Endothelial cell of umbilical vein (primary cell): ENCODE data around the gene E2F4. TPM values are rescaled to one million over a fixed set of nuclear protein-coding genes. Genes with fewer than 3 reads are reported as not detected.

Experiments used
- BruUV-seq: library from RNA; stranded (reverse); fragments of 400-500 nt; replicated peaks from 2 replicates; lab custom pipeline; 2021; lab: Mats Ljungman, UMichigan
- CTCF ChIA-PET: fragments of 300-600, 350-600 bp; sonication (Branson Sonifier 250); formaldehyde crosslinking; loops from one replicate; lab custom pipeline; 2021; ENCODE audit warnings: antibody characterized with exemption, inconsistent platforms; lab: Charles Lee
- POLR2A ChIA-PET: fragments of 300-600, 350-600 bp; sonication (Branson Sonifier 250); formaldehyde crosslinking; loops from one replicate; lab custom pipeline; 2021; ENCODE audit warnings: antibody characterized with exemption, inconsistent platforms; lab: Charles Lee
- DNase-seq: peaks from one replicate; pipeline ENCODE4 v3.0.0-alpha.2; 2011; ENCODE audit warnings: low read depth, low spot score
- FAIRE-seq: peaks from 2 replicates; lab custom pipeline; 2011; peaks lifted over from hg19 to GRCh38; lab: Jason Lieb, UNC
- H2AFZ ChIP-seq: 2 replicates; pipeline ENCODE4 v1.6.0; 2012; ENCODE audit warnings: low read depth, low read length, control low read depth, inconsistent platforms
- H3K27ac ChIP-seq: 2 replicates; pipeline ENCODE4 v1.5.1; 2011; ENCODE audit warnings: low read depth, mild to moderate bottlenecking, control low read depth, low read length, moderate library complexity; ENCODE audit not compliant: insufficient read depth
- H3K27me3 ChIP-seq, 2 experiments: 2 replicates each; pipeline versions ENCODE4 v1.6.0 to v1.6.1; 2011; ENCODE audit warnings: low read length in 2 of 2, mixed read lengths in 1 of 2; ENCODE audit not compliant: control insufficient read depth in 2 of 2, insufficient read depth in 2 of 2
- H3K36me3 ChIP-seq, 2 experiments: 2 replicates in 1 of 2; 3 replicates in 1 of 2; pipeline ENCODE4 v1.5.1; 2011; ENCODE audit warnings: low read length in 2 of 2, mild to moderate bottlenecking in 1 of 2, moderate library complexity in 1 of 2; ENCODE audit not compliant: control insufficient read depth in 2 of 2, insufficient read depth in 2 of 2; ENCODE audit errors: extremely low read depth in 1 of 2
- H3K4me1 ChIP-seq: 3 replicates; pipeline ENCODE4 v1.5.1; 2011; ENCODE audit warnings: mild to moderate bottlenecking, low read length; ENCODE audit not compliant: control insufficient read depth, insufficient read depth; ENCODE audit errors: extremely low read depth
- H3K4me2 ChIP-seq: 2 replicates; pipeline ENCODE4 v1.6.1; 2011; ENCODE audit warnings: low read length, control low read depth, mixed read lengths; ENCODE audit not compliant: insufficient read depth
- H3K4me3 ChIP-seq, 3 experiments: fragments of 200-600 bp in 1 of 3; sonication (generic), shearing (Covaris generic) in 1 of 3; replicated peaks in 1 of 3; 2 replicates each; pipeline ENCODE4 v1.5.1; 2011 to 2016; ENCODE audit warnings: control low read depth in 3 of 3, low read length in 3 of 3, mild to moderate bottlenecking in 2 of 3, inconsistent platforms in 1 of 3, low read depth in 1 of 3, moderate library complexity in 1 of 3; ENCODE audit not compliant: insufficient read depth in 1 of 3
- H3K79me2 ChIP-seq: 2 replicates; pipeline ENCODE4 v1.6.0; 2012; ENCODE audit warnings: low read length, inconsistent platforms; ENCODE audit not compliant: control insufficient read depth, insufficient read depth
- H3K9ac ChIP-seq: replicated peaks from 2 replicates; pipeline ENCODE3; 2011; ENCODE audit warnings: low read length, control low read depth; ENCODE audit not compliant: insufficient read depth; ENCODE audit errors: extremely low read depth
- H3K9me1 ChIP-seq: replicated peaks from 3 replicates; pipeline ENCODE4 v1.6.0; 2011; ENCODE audit warnings: mild to moderate bottlenecking, low read length; ENCODE audit not compliant: control insufficient read depth, insufficient read depth; ENCODE audit errors: extremely low read depth
- H3K9me3 ChIP-seq: replicated peaks from 2 replicates; pipeline ENCODE4 v1.5.1; 2012; ENCODE audit warnings: low read length, inconsistent platforms; ENCODE audit not compliant: control insufficient read depth, insufficient read depth
- H4K20me1 ChIP-seq: replicated peaks from 2 replicates; pipeline ENCODE3; 2011; ENCODE audit warnings: mild to moderate bottlenecking, low read length; ENCODE audit not compliant: control insufficient read depth, insufficient read depth; ENCODE audit errors: extremely low read depth
- CTCF ChIP-seq, 2 donors: IDR thresholded peaks; 1 replicate in 1 of 2; 2 replicates in 1 of 2; pipeline ENCODE4 v1.5.1; 2011; ENCODE audit warnings: low read length in 2 of 2, mild to moderate bottlenecking in 2 of 2, moderate library complexity in 2 of 2, control low read depth in 1 of 2, inconsistent platforms in 1 of 2, low read depth in 1 of 2; ENCODE audit not compliant: insufficient read depth in 1 of 2; ENCODE audit errors: extremely low read depth in 1 of 2
- EZH2 ChIP-seq: IDR thresholded peaks from 2 replicates; pipeline ENCODE4 v1.6.1; 2012; ENCODE audit warnings: borderline replicate concordance, low read depth, mild to moderate bottlenecking, moderate library complexity, low read length, inconsistent platforms; ENCODE audit not compliant: severe bottlenecking
- FOS ChIP-seq: IDR thresholded peaks from 2 replicates; pipeline ENCODE4 v1.6.1; 2011; ENCODE audit warnings: mild to moderate bottlenecking, low read length, moderate library complexity, borderline replicate concordance; ENCODE audit not compliant: insufficient read depth
- GATA2 ChIP-seq: IDR thresholded peaks from 2 replicates; pipeline ENCODE4 v1.7.0; 2011; ENCODE audit warnings: low read depth, mild to moderate bottlenecking, moderate library complexity, mixed read lengths, low read length; ENCODE audit not compliant: insufficient read length, insufficient read depth
- JUN ChIP-seq: IDR thresholded peaks from 2 replicates; pipeline ENCODE4 v1.6.1; 2011; ENCODE audit warnings: borderline replicate concordance, low read depth; ENCODE audit not compliant: insufficient read length, insufficient read depth
- MAX ChIP-seq: IDR thresholded peaks from 2 replicates; pipeline ENCODE4 v1.6.1; 2011; ENCODE audit not compliant: insufficient read depth, insufficient read length
- MYC ChIP-seq: IDR thresholded peaks from one replicate; pipeline ENCODE4 v1.6.1; 2011; ENCODE audit warnings: mild to moderate bottlenecking, low read depth, low read length
- POLR2A ChIP-seq: IDR thresholded peaks from 2 replicates; pipeline ENCODE4 v1.6.1; 2012; ENCODE audit warnings: low read depth, mild to moderate bottlenecking, control low read depth, low read length
- POLR2AphosphoS5 ChIP-seq: IDR thresholded peaks from 2 replicates; pipeline ENCODE4 v1.6.1; 2012; ENCODE audit warnings: low read depth, mild to moderate bottlenecking, control low read depth, low read length, moderate library complexity; ENCODE audit not compliant: insufficient read depth
- dilution Hi-C: fragments of 300-500 bp; cut with MboI; formaldehyde crosslinking; loops from one replicate; pipeline ENCODE4 v1.15.0; 2019; ENCODE audit warnings: low sequenced_read_pairs; ENCODE audit not compliant: extremely low pct_ligation_motif_present
- intact Hi-C: fragments of 100-400 bp; cut with micrococcal nuclease; formaldehyde crosslinking; loops from one replicate; pipeline ENCODE4 v1.10.0; 2022
- polyA plus RNA-seq, 4 experiments: library from polyadenylated mRNA; depleted of rRNA in 3 of 4; stranded (reverse) in 3 of 4; unstranded in 1 of 4; fragments of >200 nt; gene quantifications; 2 replicates each; pipeline versions ENCODE4 v1.2.1 to v1.2.3, GENCODE V29; 2011 to 2012; ENCODE audit warnings: missing spikeins in 1 of 4
- total RNA-seq: library from RNA; stranded (reverse); gene quantifications from 2 replicates; pipeline ENCODE4 v1.2.3, GENCODE V29; 2021

E2F4 gene
- total and polyA plus RNA-seq, 2 donors (not counting 3 experiments of a cell fraction or from before 2014, with no cell fraction given), result 112 to 168 TPM

GRCh38 chr16:67165121-67166078 is 26.6 kb upstream of the E2F4 start:
- Histone ChIP-seq H3K9me1 (no peaks in the 10 kb centered on the region), H3K4me3 (no peak overlapping the region), H3K27ac (no peak overlapping the region), H3K79me2 (no peaks in the 10 kb centered on the region), H2AFZ (no peak overlapping the region), H3K27me3 (peaks cover 36 to 46% of the 10 kb centered on the region in 2 experiments), H3K36me3 (no peaks in the 10 kb centered on the region), H3K4me2 (no peak overlapping the region), H3K9me3 (no peaks in the 10 kb centered on the region), H3K4me1 (peaks cover 19% of the 10 kb centered on the region), H4K20me1 (no peaks in the 10 kb centered on the region), H3K9ac (no peak overlapping the region)
- intact Hi-C loops (no loop called here), dilution Hi-C loops (no loop called here)
- POLR2A ChIA-PET, result interaction anchor here (0.6 to 0.8 kb wide), 3 partner anchors 64 to 397 kb away, joined by 3 to 5 read pairs (median 4); partner anchors contain the start of gene CTCF
- CTCF ChIA-PET, result interaction anchor here (1.0 to 3.4 kb wide), 3 partner anchors 8 to 20 kb away, joined by 3 to 23 read pairs (median 6); no protein-coding TSS in a partner anchor
- no peak for TF ChIP-seq GATA2
- peak; percentile 69 for TF ChIP-seq EZH2
- TF ChIP-seq MAX, result no peak
- DNase-seq, result no peak
- BruUV-seq, result no TSS peak
- FAIRE-seq, result no peak

DNA sequence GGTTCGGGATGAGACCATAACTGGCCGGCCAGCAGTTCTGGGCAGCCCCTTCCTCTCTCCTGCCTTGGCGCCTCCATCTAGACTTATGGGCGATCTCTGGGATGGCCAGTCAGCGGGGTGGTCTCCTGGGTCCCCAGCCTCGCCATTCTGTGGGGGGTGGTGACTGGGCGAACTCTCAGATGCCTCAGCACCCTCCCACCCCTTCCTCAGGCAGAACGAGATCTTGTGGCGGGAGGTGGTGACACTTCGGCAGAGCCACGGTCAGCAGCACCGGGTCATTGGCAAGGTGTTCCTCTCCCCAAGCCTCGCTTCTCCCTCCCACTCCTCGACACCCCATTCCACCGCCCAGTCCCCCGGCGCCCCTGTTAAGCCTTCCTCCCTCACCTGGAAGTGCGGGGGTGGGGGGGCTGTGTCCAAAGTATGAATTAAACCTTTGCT is 25.8 kb upstream of the E2F4 start:
- H3K9me3 ChIP-seq, result no peaks in the 10 kb centered on the region
- no peak overlapping the region for H2AFZ ChIP-seq
- TF ChIP-seq MAX (no peak), CTCF (IDR thresholded peaks at IDR 0.05; ENCODE audit: extremely low read depth in 1 of 2, insufficient read depth in 1 of 2, low read depth in 1 of 2, low read length in 2 of 2) (no peak), EZH2 (no peak), MYC (no peak), FOS (no peak), POLR2AphosphoS5 (no peak), JUN (no peak), POLR2A (no peak), GATA2 (no peak)
- no peak overlapping the region for H3K9ac ChIP-seq
- H3K4me3 ChIP-seq, result no peak overlapping the region
- H3K27ac ChIP-seq, result no peak overlapping the region
- intact Hi-C loops, result no loop called here
- no peaks in the 10 kb centered on the region for H4K20me1 ChIP-seq
- peaks cover 36 to 46% of the 10 kb centered on the region in 2 experiments for H3K27me3 ChIP-seq
- H3K36me3 ChIP-seq, result no peaks in the 10 kb centered on the region
- BruUV-seq, result no TSS peak
- POLR2A ChIA-PET, result interaction anchor here (0.6 kb wide), 1 partner anchor 355 kb away, joined by 4 read pairs; no protein-coding TSS in a partner anchor
- FAIRE-seq, result no peak
- CTCF ChIA-PET, result interaction anchor here (1.0 to 3.4 kb wide), 3 partner anchors 9 to 19 kb away, joined by 3 to 23 read pairs (median 6); no protein-coding TSS in a partner anchor
- no peak for DNase-seq
- no peaks in the 10 kb centered on the region for H3K79me2 ChIP-seq
- dilution Hi-C loops, result no loop called here
- peaks cover 24% of the 10 kb centered on the region for H3K4me1 ChIP-seq
- H3K4me2 ChIP-seq, result no peak overlapping the region
- H3K9me1 ChIP-seq, result no peaks in the 10 kb centered on the region
